Endothelial cell of umbilical vein (primary cell): ENCODE data around the gene PYROXD2.

ENCODE experiments used
- CTCF ChIP-seq, 2 donors: IDR thresholded peaks; 1 replicate in 1 of 2; 2 replicates in 1 of 2; pipeline ENCODE4 v1.5.1; 2011; ENCODE audit warnings: low read length in 2 of 2, mild to moderate bottlenecking in 2 of 2, moderate library complexity in 2 of 2, control low read depth in 1 of 2, inconsistent platforms in 1 of 2, low read depth in 1 of 2; ENCODE audit not compliant: insufficient read depth in 1 of 2; ENCODE audit errors: extremely low read depth in 1 of 2
- EZH2 ChIP-seq: IDR thresholded peaks from 2 replicates; pipeline ENCODE4 v1.6.1; 2012; ENCODE audit warnings: borderline replicate concordance, low read depth, mild to moderate bottlenecking, moderate library complexity, low read length, inconsistent platforms; ENCODE audit not compliant: severe bottlenecking
- JUN ChIP-seq: IDR thresholded peaks from 2 replicates; pipeline ENCODE4 v1.6.1; 2011; ENCODE audit warnings: borderline replicate concordance, low read depth; ENCODE audit not compliant: insufficient read length, insufficient read depth
- MAX ChIP-seq: IDR thresholded peaks from 2 replicates; pipeline ENCODE4 v1.6.1; 2011; ENCODE audit not compliant: insufficient read depth, insufficient read length
- POLR2A ChIP-seq: IDR thresholded peaks from 2 replicates; pipeline ENCODE4 v1.6.1; 2012; ENCODE audit warnings: low read depth, mild to moderate bottlenecking, control low read depth, low read length
- POLR2AphosphoS5 ChIP-seq: IDR thresholded peaks from 2 replicates; pipeline ENCODE4 v1.6.1; 2012; ENCODE audit warnings: low read depth, mild to moderate bottlenecking, control low read depth, low read length, moderate library complexity; ENCODE audit not compliant: insufficient read depth

GRCh38 chr10:98444314-98445006 lies 29.5 kb upstream of the PYROXD2 start:
- TF ChIP-seq JUN (no peak), CTCF (IDR thresholded peaks at IDR 0.05; ENCODE audit: extremely low read depth in 1 of 2, insufficient read depth in 1 of 2, low read depth in 1 of 2, low read length in 2 of 2) (no peak), POLR2A (no peak), EZH2 (no peak), POLR2AphosphoS5 (no peak), MAX (no peak)
